Occipital lobe (tissue), 2 donors: Measurements from ENCODE around the gene CD81. TPM values are rescaled to one million over a fixed set of nuclear protein-coding genes. Genes with fewer than 3 reads are reported as not detected.

Source experiments
- DNase-seq: peaks from one replicate; lab custom pipeline; 2025; lab: John Stamatoyannopoulos, UW
- total RNA-seq: library from RNA; depleted of rRNA; stranded (reverse); fragments of >200 nt; gene quantifications from one replicate; pipeline ENCODE4 v1.2.3, GENCODE V29; 2014

The CD81 gene
- total RNA-seq, 1 donor from 2014 or later = 69.4 TPM

- DNase-seq = no peak
Measured at GRCh38 chr11:2375964-2376551, 1.1 kb upstream of the CD81 start.

GRCh38 chr11:2377511-2378443, 667 bp downstream of the CD81 start:
- DNase-seq = no peak

GRCh38 chr11:2378527-2379210, 1.6 kb downstream of the CD81 start:
- no peak for DNase-seq

GRCh38 chr11:2379466-2380174, 2.5 kb downstream of the CD81 start:
- no peak for DNase-seq

GRCh38 chr11:2380396-2380795, 3.3 kb downstream of the CD81 start:
- DNase-seq = no peak

- no peak for DNase-seq
Measured at GRCh38 chr11:2380807-2381350, 3.8 kb downstream of the CD81 start.

GRCh38 chr11:2381494-2382128, 4.5 kb downstream of the CD81 start:
- no peak for DNase-seq

- no peak for DNase-seq
Measured at GRCh38 chr11:2382129-2382517, 5.0 kb downstream of the CD81 start.

GRCh38 chr11:2382936-2383851, 6.1 kb downstream of the CD81 start:
- DNase-seq = no peak

- DNase-seq = no peak
Measured at GRCh38 chr11:2383852-2384804, 7.0 kb downstream of the CD81 start.

GRCh38 chr11:2385156-2386151, 8.3 kb downstream of the CD81 start:
- no peak for DNase-seq

GRCh38 chr11:2386591-2386990, 9.5 kb downstream of the CD81 start:
- DNase-seq = no peak

- DNase-seq = no peak
Measured at GRCh38 chr11:2387266-2387987, 10.3 kb downstream of the CD81 start.

GRCh38 chr11:2388431-2389376, 11.6 kb downstream of the CD81 start:
- DNase-seq = no peak

- DNase-seq = no peak
Measured at GRCh38 chr11:2389377-2390026, 12.4 kb downstream of the CD81 start.
